ENCODE measurements around the gene PFKL.
A peak's percentile ranks its signal among the peaks of the same experiment; 100 is the strongest.
"Not testable (repeated sequence)": the region's sequence is repeated elsewhere in the genome, so short reads cannot be mapped to it uniquely, and the experiment has no call there.

PFKL gene

DNA sequence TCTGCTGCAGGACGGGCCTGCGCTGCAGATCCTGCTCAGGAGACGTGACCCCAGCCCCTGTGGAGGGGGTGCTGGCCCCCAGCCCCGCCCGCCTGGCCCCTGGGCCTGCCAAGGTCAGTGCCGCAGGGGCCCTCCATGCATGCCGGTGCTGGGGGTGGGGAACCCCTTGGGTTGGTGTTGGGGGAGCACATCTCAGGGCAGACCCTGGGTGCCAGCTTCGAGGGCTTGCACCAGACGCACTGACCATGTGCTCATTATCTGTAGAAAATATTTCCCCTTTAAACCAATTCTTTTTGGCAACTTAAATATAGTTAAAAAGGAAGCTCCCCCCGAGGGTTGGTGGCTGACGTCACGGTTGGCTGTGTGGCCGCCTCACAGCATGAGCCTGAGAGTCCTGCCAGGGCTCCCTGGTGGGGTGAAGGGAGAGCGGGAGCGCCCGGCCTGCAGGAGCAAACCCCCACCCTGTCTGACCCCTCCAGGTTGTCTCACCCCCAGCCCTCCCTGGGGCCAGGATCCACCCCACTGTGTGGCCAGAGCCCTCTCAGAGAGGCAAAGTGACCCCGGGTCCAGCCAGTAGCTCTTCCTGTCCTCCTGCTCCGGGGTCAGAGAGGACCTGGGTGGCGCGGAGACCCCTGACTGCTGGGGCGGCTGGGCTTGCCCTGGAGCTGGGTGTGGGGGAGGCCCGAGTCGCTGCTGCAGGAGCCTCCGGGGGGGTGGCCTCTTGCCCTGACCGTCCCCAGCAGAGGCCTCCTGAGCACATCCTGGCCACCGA is 5.3 kb upstream of the PFKL start:
- DNase-seq = peak in 2 of 3 experiments; percentile 26 to 36
- Mint-ChIP-seq H3K36me3 (ENCODE audit: insufficient read depth) (peaks cover 16% of the 10 kb centered on the region), H3K4me1 (ENCODE audit: low read depth in 2 of 2) (peaks cover 15 to 35% of the 10 kb centered on the region in 2 donors), H3K27me3 (peaks cover 6 to 17% of the 10 kb centered on the region in 2 donors), H3K9me3 (no peaks in the 10 kb centered on the region), H3K27ac (peak overlapping the region; percentile 38 to 78), H3K4me3 (no peak overlapping the region)
- no peak for ATAC-seq (replicated peaks)

DNA sequence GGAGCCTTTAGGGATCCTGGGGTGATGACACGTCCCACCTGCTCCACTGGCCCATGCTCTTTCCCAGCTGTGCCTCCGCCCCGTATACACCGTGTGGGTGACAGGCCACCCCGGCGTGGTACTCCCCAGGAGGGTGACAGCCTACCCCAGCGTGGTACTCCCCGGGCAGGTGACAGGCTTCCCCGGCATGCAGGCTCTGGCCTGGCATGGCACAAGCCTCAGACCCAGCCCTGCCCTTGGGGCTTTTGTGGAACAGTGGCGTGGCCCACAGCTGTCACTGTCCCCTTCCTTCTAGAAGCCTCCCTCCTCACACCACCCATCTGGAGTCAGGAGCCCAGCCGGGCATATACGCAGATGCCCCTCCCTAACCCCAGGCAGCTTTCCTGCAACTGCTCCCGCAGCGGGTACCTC is 4.7 kb upstream of the PFKL start:
- Mint-ChIP-seq H3K4me3 (no peak overlapping the region), H3K4me1 (ENCODE audit: low read depth in 2 of 2) (peaks cover 15 to 33% of the 10 kb centered on the region in 2 donors), H3K27ac (peak overlapping the region; percentile 38 to 51), H3K36me3 (ENCODE audit: insufficient read depth) (peaks cover 16% of the 10 kb centered on the region), H3K27me3 (peaks cover 5 to 12% of the 10 kb centered on the region in 2 donors), H3K9me3 (no peaks in the 10 kb centered on the region)
- DNase-seq = no peak
- no peak for ATAC-seq (replicated peaks)

DNA sequence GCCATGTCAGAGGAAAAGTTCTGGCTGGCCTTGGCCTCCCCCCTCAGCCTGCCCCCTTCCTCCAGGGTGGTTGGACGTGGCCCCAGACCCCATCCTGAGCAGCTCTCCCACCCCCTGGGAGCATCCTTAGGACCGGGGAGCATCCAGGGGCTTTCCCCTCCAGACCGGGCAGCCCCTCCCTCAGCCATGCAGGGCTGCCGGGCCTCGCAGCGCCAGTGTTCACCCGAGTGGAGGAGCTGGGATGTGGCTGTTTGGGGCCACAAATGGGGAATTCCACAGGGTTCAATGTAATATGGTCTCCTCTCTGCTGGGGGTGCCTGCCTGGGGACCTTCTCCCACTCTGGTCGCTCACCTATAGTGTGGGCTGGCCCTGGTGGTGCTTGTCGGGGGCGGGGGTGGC is 4.2 kb upstream of the PFKL start:
- H3K9me3 Mint-ChIP-seq = no peaks in the 10 kb centered on the region
- peaks cover under 1 to 8% of the 10 kb centered on the region in 2 donors for H3K27me3 Mint-ChIP-seq
- peak overlapping the region; percentile 38 to 51 for H3K27ac Mint-ChIP-seq
- H3K4me3 Mint-ChIP-seq = no peak overlapping the region
- ATAC-seq (replicated peaks) = no peak
- no peak for DNase-seq
- peaks cover 15 to 29% of the 10 kb centered on the region in 2 donors for H3K4me1 Mint-ChIP-seq (ENCODE audit: low read depth in 2 of 2)
- peaks cover 14% of the 10 kb centered on the region for H3K36me3 Mint-ChIP-seq (ENCODE audit: insufficient read depth)

DNA sequence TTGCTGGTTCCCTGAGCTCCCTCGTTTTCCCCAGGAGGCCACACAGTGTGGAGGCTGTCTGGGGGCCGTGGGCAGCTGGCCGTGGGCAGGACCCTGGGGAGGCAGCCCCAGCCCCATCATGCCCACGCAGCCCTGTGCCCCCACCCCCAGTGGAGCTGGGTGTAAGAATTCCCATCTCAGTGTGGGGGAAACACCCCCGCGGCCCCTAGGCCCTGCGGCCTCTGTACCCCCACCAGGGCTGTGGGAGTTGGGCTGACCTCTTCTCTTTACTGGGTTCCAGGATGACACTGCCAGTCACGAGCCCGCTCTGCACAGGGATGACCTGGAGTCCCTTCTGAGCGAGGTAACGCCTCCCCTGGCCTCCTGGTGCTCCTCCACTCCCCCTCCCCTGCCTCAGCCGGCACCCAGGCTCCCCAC is 3.7 kb upstream of the PFKL start:
- Mint-ChIP-seq H3K27me3 (peaks cover 0 to 6% of the 10 kb centered on the region in 2 donors), H3K4me1 (ENCODE audit: low read depth in 2 of 2) (peaks cover 19 to 29% of the 10 kb centered on the region in 2 donors), H3K9me3 (no peaks in the 10 kb centered on the region), H3K4me3 (no peak overlapping the region), H3K36me3 (ENCODE audit: insufficient read depth) (peaks cover 18% of the 10 kb centered on the region), H3K27ac (no peak overlapping the region)
- DNase-seq (no peak), ATAC-seq (replicated peaks) (no peak)

DNA sequence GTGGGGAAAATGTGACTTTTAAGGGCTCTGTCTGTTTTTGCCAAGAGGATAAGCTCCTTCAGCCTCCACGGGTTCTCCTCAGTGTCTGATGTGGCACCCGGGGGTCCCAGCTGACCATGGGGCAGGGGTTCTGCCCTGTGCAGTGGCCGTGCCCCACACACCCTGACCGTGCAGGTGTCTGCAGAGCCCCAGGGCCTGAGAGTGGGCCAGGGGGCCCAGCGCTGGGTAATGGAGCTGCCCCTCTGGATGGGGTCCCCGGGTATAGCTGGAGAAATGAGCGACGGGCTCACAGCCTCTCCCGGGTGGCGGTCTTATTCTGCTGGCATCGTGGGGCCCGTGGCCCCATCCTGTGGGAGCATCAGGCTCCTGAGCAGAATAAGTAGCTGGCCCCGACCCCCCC is 2.9 kb upstream of the PFKL start:
- Mint-ChIP-seq H3K27ac (no peak overlapping the region), H3K9me3 (no peaks in the 10 kb centered on the region), H3K27me3 (peaks cover 0 to 6% of the 10 kb centered on the region in 2 donors), H3K4me1 (ENCODE audit: low read depth in 2 of 2) (peaks cover 23 to 35% of the 10 kb centered on the region in 2 donors), H3K4me3 (no peak overlapping the region), H3K36me3 (ENCODE audit: insufficient read depth) (peaks cover 18% of the 10 kb centered on the region)
- ATAC-seq (replicated peaks) = no peak
- DNase-seq = no peak

DNA sequence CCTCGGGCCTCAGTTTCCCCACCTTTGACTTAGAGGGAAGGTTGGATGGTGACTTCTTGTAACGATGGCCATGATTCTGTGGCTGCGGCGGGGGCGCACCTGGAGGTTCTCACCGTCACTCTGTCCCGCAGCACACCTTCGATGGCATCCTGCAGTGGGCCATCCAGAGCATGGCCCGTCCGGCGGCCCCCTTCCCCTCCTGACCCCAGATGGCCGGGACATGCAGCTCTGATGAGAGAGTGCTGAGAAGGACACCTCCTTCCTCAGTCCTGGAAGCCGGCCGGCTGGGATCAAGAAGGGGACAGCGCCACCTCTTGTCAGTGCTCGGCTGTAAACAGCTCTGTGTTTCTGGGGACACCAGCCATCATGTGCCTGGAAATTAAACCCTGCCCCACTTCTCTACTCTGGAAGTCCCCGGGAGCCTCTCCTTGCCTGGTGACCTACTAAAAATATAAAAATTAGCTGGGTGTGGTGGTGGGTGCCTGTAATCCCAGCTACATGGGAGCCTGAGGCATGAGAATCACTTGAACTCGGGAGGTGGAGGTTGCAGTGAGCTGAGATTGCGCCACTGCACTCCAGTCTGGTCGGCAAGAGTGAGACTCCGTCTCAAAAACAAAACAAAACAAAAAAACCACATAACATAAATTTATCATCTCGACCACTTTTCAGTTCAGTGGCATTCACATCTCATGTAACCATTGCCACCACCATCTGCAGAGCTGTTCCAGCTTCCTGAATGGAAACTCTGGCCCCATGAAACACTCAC is 2.1 kb upstream of the PFKL start:
- peaks cover 18% of the 10 kb centered on the region for H3K36me3 Mint-ChIP-seq (ENCODE audit: insufficient read depth)
- H3K27ac Mint-ChIP-seq = peak overlapping the region; percentile 25 to 79
- H3K9me3 Mint-ChIP-seq = no peaks in the 10 kb centered on the region
- peaks cover 31 to 41% of the 10 kb centered on the region in 2 donors for H3K4me1 Mint-ChIP-seq (ENCODE audit: low read depth in 2 of 2)
- ATAC-seq (replicated peaks) (peak; percentile 57), DNase-seq (peak; percentile 59 to 66 (median 61))
- H3K4me3 Mint-ChIP-seq = peak overlapping the region; percentile 37 to 83
- H3K27me3 Mint-ChIP-seq = no peaks in the 10 kb centered on the region

DNA sequence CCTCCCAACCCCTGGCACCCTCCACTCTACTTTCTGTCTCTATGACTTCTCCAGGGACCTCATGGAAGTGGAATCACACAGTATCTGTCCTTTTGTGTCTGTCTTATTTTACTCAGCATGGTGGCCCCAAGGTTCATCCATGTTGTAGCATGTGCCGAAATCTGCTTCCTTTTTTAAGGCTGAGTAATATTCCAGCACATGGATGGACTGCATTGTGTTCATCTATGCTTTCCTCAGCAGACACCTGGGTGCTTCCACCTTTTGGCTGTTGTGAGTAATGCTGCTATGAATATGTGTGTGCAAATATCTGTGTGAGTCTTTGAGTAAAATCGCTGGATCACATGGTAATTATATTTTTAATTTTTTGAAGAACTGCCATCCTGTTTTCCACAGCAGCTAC is 1.6 kb upstream of the PFKL start:
- H3K4me3 Mint-ChIP-seq = peak overlapping the region; percentile 44 to 83
- peak overlapping the region; percentile 25 to 79 for H3K27ac Mint-ChIP-seq
- H3K9me3 Mint-ChIP-seq = no peaks in the 10 kb centered on the region
- peaks cover 18% of the 10 kb centered on the region for H3K36me3 Mint-ChIP-seq (ENCODE audit: insufficient read depth)
- DNase-seq (no peak), ATAC-seq (replicated peaks) (no peak)
- H3K27me3 Mint-ChIP-seq = no peaks in the 10 kb centered on the region
- peaks cover 32 to 41% of the 10 kb centered on the region in 2 donors for H3K4me1 Mint-ChIP-seq (ENCODE audit: low read depth in 2 of 2)

DNA sequence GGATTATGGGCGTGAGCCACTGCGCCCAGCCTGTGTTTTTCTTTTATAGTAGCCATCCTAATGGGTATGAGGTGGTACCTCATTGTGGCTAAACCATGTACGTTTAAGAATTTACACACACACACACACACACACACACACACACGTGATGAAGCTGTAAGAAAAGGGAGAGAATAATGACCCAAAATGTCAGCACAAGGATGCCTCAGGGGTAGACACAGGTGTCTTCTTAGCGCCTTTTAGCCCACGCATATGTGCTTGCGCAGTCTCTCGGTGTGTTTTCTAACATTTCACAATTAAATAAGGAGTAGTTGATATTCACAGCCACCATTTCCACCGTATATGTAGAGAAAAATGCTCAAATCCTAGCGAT is 782 bp upstream of the PFKL start:
- Mint-ChIP-seq H3K4me1 (ENCODE audit: low read depth in 2 of 2) (peaks cover 36 to 41% of the 10 kb centered on the region in 2 donors), H3K27me3 (no peaks in the 10 kb centered on the region), H3K36me3 (ENCODE audit: insufficient read depth) (peaks cover 16% of the 10 kb centered on the region), H3K4me3 (peak overlapping the region; percentile 80 to 83), H3K9me3 (no peaks in the 10 kb centered on the region), H3K27ac (peak overlapping the region; percentile 79 to 86)
- no peak for DNase-seq
- ATAC-seq (replicated peaks) = no peak

DNA sequence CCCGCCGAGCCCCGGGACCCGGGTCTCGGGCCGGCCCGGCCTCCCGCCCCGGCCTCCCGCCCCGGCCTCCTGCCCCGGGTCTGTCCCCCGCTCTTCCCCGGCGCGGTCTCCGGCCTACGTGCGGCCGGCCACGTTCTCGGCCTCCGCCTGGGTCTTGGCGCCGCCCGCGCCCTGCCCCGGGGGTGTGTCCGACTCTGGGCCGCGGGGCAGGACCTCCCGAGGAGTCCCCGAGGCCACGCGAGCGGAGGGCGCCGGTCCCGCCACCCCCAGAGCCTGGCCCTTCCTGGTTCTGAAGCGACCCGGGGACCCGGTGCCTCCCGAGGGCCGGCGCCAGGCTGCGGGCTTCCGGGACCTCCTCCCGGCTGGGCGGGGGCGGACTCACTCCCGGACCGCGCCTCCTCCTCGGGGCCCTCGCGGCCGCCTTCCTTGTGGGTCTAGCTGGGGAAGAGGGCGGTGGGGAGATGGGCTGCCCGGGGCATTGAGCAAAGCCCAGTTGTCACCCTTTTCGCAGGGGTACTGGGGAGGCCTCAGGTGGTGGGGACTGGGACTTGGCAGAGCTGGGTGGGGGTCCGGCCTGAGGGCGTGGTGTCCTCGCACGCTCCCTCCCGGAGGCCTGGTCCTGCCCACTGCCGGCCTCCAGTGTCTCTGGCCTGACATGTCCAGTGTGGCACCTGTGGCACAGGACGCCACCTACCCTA is 558 bp downstream of the PFKL start:
- Mint-ChIP-seq H3K9me3 (no peaks in the 10 kb centered on the region), H3K27ac (peak overlapping the region; percentile 17 to 80), H3K27me3 (no peaks in the 10 kb centered on the region), H3K4me1 (ENCODE audit: low read depth in 2 of 2) (peaks cover 43 to 45% of the 10 kb centered on the region in 2 donors), H3K36me3 (ENCODE audit: insufficient read depth) (peaks cover 16% of the 10 kb centered on the region), H3K4me3 (peak overlapping the region; percentile 74 to 76)
- ATAC-seq (replicated peaks) (peak; percentile 36), DNase-seq (peak; percentile 36 to 40 (median 37))

DNA sequence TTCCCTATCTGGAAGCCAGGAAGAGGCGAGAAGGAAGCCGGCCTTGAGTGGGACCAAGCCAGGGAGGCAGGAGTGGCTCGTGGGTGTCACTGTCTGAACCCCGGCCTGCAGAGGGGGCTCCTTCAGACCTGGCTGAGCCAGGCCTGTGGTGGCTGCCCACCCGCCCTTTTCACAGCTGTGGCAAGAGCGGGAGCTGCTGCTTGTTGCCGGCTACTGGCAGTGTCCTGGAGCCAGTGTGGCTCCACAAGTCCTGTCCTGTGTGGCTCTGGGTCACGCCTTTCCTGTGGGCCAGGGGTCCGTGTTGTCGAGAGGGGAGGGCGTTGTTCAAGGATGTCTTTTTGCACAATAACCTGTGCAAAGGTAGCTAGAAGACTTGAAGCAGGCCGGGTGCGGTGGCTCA is 1.3 kb downstream of the PFKL start:
- H3K27me3 Mint-ChIP-seq = no peaks in the 10 kb centered on the region
- ATAC-seq (replicated peaks) (no peak), DNase-seq (no peak)
- H3K9me3 Mint-ChIP-seq = no peaks in the 10 kb centered on the region
- peaks cover 16% of the 10 kb centered on the region for H3K36me3 Mint-ChIP-seq (ENCODE audit: insufficient read depth)
- peak overlapping the region; percentile 17 to 80 for H3K27ac Mint-ChIP-seq
- H3K4me3 Mint-ChIP-seq = peak overlapping the region; percentile 74 to 76
- H3K4me1 Mint-ChIP-seq (ENCODE audit: low read depth in 2 of 2) = peaks cover 43 to 45% of the 10 kb centered on the region in 2 donors

DNA sequence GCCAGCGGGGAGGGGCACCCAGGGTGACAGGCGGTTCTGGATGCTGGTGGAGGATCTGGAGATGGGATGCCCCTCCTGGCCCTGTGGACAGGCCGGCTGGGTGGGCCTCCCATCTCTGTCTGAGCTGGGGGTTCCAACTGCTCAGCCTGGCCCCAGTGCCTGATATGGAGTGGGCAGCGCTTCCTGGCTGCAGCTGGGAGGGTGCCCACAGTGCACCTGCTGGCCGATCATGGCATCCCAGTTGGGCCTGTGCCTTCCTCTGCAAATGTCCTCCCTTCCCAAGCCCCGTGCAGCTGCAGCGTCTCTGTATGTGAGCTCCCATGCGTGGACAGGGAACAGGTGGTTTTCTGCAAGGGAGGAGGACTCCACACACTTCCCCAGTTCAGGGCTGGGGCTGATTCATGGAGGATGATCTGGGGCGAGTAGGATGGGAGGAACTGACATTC is 2.1 kb downstream of the PFKL start:
- ATAC-seq (replicated peaks) = no peak
- H3K36me3 Mint-ChIP-seq (ENCODE audit: insufficient read depth) = peaks cover 16% of the 10 kb centered on the region
- no peaks in the 10 kb centered on the region for H3K27me3 Mint-ChIP-seq
- no peak for DNase-seq
- H3K9me3 Mint-ChIP-seq = no peaks in the 10 kb centered on the region
- H3K4me1 Mint-ChIP-seq (ENCODE audit: low read depth in 2 of 2) = peaks cover 43 to 45% of the 10 kb centered on the region in 2 donors
- peak overlapping the region; percentile 74 to 76 for H3K4me3 Mint-ChIP-seq
- H3K27ac Mint-ChIP-seq = no peak overlapping the region

DNA sequence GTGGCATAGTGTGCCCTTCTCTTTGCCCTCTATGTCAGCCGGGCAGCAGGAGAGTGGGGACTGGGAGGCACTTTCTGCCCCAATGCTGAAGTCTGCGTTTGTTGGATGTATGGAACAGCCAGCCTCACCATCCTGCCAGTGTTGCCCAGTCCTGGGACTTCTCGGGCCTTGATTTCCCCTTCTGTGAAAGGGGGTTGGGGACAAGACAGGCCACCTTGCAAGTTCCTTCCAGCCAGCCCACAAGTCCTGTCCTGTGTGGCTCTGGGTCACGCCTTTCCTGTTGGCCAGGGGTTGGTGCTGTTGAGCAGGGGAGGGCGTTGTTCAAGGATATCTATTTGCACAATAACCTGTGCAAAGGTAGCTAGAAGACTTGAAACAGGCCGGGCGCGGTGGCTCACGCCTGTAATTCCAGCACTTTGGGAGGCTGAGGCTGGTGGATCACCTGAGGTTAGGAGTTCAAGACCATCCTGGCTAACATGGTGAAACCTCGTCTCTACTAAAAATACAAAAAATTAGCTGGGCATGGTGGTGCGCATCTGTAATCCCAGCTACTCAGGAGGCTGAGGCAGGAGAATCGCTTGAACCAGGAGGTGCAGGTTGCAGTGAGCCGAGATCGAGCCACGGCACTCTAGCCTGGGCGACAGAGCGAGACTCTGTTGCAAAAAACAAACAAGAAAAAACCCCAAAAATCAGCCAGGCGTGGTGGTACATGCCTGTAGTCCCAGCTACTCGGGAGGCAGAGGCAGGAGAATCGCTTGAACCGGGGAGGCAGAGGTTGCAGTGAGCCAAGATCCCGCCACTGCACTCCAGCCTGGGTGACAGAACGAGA is 2.9 kb downstream of the PFKL start:
- H3K27me3 Mint-ChIP-seq; DNase-seq; ATAC-seq (replicated peaks); H3K9me3 Mint-ChIP-seq: not testable (repeated sequence)
- peak overlapping the region; percentile 74 to 76 for H3K4me3 Mint-ChIP-seq
- H3K4me1 Mint-ChIP-seq (ENCODE audit: low read depth in 2 of 2) = peaks cover 41 to 48% of the 10 kb centered on the region in 2 donors
- peaks cover 13% of the 10 kb centered on the region for H3K36me3 Mint-ChIP-seq (ENCODE audit: insufficient read depth)
- peak overlapping the region; percentile 49 for H3K27ac Mint-ChIP-seq

Data from effector memory CD8-positive, alpha-beta T cell (primary cell).